ENCODE measurements around the gene CDKN2D. TPM values are rescaled to one million over a fixed set of nuclear protein-coding genes. Genes with fewer than 3 reads are reported as not detected.
"Not testable (repeated sequence)": the region's sequence is repeated elsewhere in the genome, so short reads cannot be mapped to it uniquely, and the experiment has no call there.

Gene CDKN2D
- polyA plus RNA-seq, 5 donors = 10.3 to 13.7 (median 11.4) TPM

GRCh38 chr19:10553087-10553667 lies 15.6 kb downstream of the CDKN2D start:
- DNase-seq = no peak

GRCh38 chr19:10552510-10553053 lies 16.2 kb downstream of the CDKN2D start:
- no peak for DNase-seq

GRCh38 chr19:10551698-10552301 lies 17.0 kb downstream of the CDKN2D start:
- no peak for DNase-seq

- not testable (repeated sequence) for DNase-seq
Measured at GRCh38 chr19:10551006-10551405, 17.8 kb downstream of the CDKN2D start.

GRCh38 chr19:10550336-10550735 lies 18.4 kb downstream of the CDKN2D start:
- DNase-seq = no peak

GRCh38 chr19:10549733-10550132 lies 19.0 kb downstream of the CDKN2D start:
- no peak for DNase-seq

GRCh38 chr19:10548746-10549276 lies 20.0 kb downstream of the CDKN2D start:
- DNase-seq = no peak

GRCh38 chr19:10546817-10547216 lies 22.0 kb downstream of the CDKN2D start:
- DNase-seq = no peak

GRCh38 chr19:10544753-10545251 lies 24.0 kb downstream of the CDKN2D start:
- no peak for DNase-seq

- DNase-seq = no peak
Measured at GRCh38 chr19:10544242-10544752, 24.5 kb downstream of the CDKN2D start.

- peak; percentile 72 to 76 for DNase-seq
Measured at GRCh38 chr19:10543420-10544241, 25.1 kb downstream of the CDKN2D start, which contains the start of gene ATG4D. TSS of gene ATG4D (plus strand) at chr19:10543904. CDS start at chr19:10544091, 187 bp downstream.

- no peak for DNase-seq
Measured at GRCh38 chr19:10543059-10543419, 25.7 kb downstream of the CDKN2D start.

- DNase-seq = not testable (repeated sequence)
Measured at GRCh38 chr19:10539016-10539415, 29.8 kb downstream of the CDKN2D start.

GRCh38 chr19:10538204-10538983 lies 30.4 kb downstream of the CDKN2D start:
- no peak for DNase-seq

- no peak for DNase-seq
Measured at GRCh38 chr19:10537668-10538067, 31.1 kb downstream of the CDKN2D start.

GRCh38 chr19:10535613-10536012 lies 33.2 kb downstream of the CDKN2D start:
- no peak for DNase-seq

GRCh38 chr19:10533646-10534386 lies 35.0 kb downstream of the CDKN2D start:
- no peak for DNase-seq

- DNase-seq = no peak
Measured at GRCh38 chr19:10532457-10532856, 36.3 kb downstream of the CDKN2D start.

GRCh38 chr19:10526887-10527286 lies 41.9 kb downstream of the CDKN2D start:
- DNase-seq = not testable (repeated sequence)

- no peak for DNase-seq
Measured at GRCh38 chr19:10525636-10526035, 43.1 kb downstream of the CDKN2D start.

Measured in right lung (tissue), 5 donors.